ENCODE data around the gene MORN1. TPM values are rescaled to one million over a fixed set of nuclear protein-coding genes. Genes with fewer than 3 reads are reported as not detected.
A peak's percentile ranks its signal among the peaks of the same experiment; 100 is the strongest.

Gene MORN1
- total and polyA plus RNA-seq, 2 of the 4 experiments (the other 2 are of a cell fraction): 3.0 to 4.2 TPM

GRCh38 chr1:2322065-2322571 is 69.2 kb downstream of the MORN1 start (continued):
- TF ChIP-seq CHD1 (IDR thresholded peaks at IDR 0.05; ENCODE audit: low read depth, low read length) (no peak), SMC3 (IDR thresholded peaks at IDR 0.05; ENCODE audit: low read depth, low read length) (0 out of 2 replicates have a peak, but pooled peaks have one; percentile 17)

GRCh38 chr1:2320760-2321667 is 70.3 kb downstream of the MORN1 start:
- ATAC-seq (ENCODE audit: low read depth): no peak
- ChIA-PET CTCF (no interaction called here), POLR2A (ENCODE audit: unreplicated experiment) (no interaction called here)
- H3K9ac ChIP-seq (ENCODE audit: low read depth, low read length): no peak overlapping the region
- no peaks in the 10 kb centered on the region for H4K20me1 ChIP-seq (ENCODE audit: insufficient read depth, low read length)
- H3K4me3 ChIP-seq (ENCODE audit: insufficient read depth, low read depth, low read length): no peak overlapping the region
- peaks cover 6% of the 10 kb centered on the region; the same call in 1 of the 2 replicates for H3K27me3 ChIP-seq (ENCODE audit: control insufficient read depth, insufficient read depth, low read length)
- peak overlapping the region; percentile 85 for H3K4ac ChIP-seq (ENCODE audit: low read depth, low read length)
- H2AK9ac ChIP-seq (replicated peaks; ENCODE audit: low read depth, low read length, poor library complexity): peak overlapping the region; percentile 60
- no peak overlapping the region for H4K91ac ChIP-seq (ENCODE audit: insufficient read depth, low read depth, low read length)
- H2BK5ac ChIP-seq (ENCODE audit: low read depth, low read length, poor library complexity, severe bottlenecking): no peak overlapping the region
- 0 out of 4 replicates have a peak, but pooled peaks cover 0 to 4% of the 10 kb centered on the region in 2 experiments for H3K79me1 ChIP-seq (ENCODE audit: low read depth in 1 of 2, low read length in 2 of 2)
- TF ChIP-seq RCOR1 (IDR thresholded peaks at IDR 0.05; ENCODE audit: insufficient replicate concordance, low read length): no peak
- no peak for TF ChIP-seq FOS (IDR thresholded peaks at IDR 0.05; ENCODE audit: low read depth, low read length)
- TF ChIP-seq MAZ (IDR thresholded peaks at IDR 0.05; ENCODE audit: borderline replicate concordance, low read depth, low read length): no peak
- no peak overlapping the region for H3K56ac ChIP-seq (ENCODE audit: extremely low read depth, insufficient read depth, low read length)
- H3K36me3 ChIP-seq (ENCODE audit: control insufficient read depth, insufficient read depth, low read length): no peaks in the 10 kb centered on the region
- H3K27ac ChIP-seq (ENCODE audit: insufficient read depth, low read length): no peak overlapping the region
- H3K14ac ChIP-seq (replicated peaks; ENCODE audit: low read depth, low read length): no peak overlapping the region
- dilution Hi-C loops (cut with HindIII; ENCODE audit: low sequenced_read_pairs, unreplicated experiment) (no loop called here), in situ Hi-C loops (cut with MboI; ENCODE audit: low sequenced_read_pairs) (no loop called here), intact Hi-C loops (cut with micrococcal nuclease) (no loop called here)
- H4K8ac ChIP-seq (ENCODE audit: low read depth in 2 of 2, low read length in 2 of 2): 0 out of 4 replicates have a peak overlapping the region, but pooled peaks of 1 of the 2 experiments have one; percentile 66
- no peak for DNase-seq
- H2AK5ac ChIP-seq (ENCODE audit: low read depth, low read length): peak overlapping the region; percentile 10; the same call in 1 of the 2 replicates
- peaks cover 3% of the 10 kb centered on the region; the same call in 1 of the 2 replicates for H3K9me3 ChIP-seq (ENCODE audit: control insufficient read depth, insufficient read depth, low read length)
- H2BK120ac ChIP-seq (ENCODE audit: low read depth, low read length): peak overlapping the region; percentile 64; the same call in 1 of the 2 replicates
- peak overlapping the region; percentile 92; the same call in 1 of the 2 replicates for H4K5ac ChIP-seq (ENCODE audit: low read depth, low read length)
- no peak overlapping the region for H3K23ac ChIP-seq (ENCODE audit: low read depth, low read length)
- H3K18ac ChIP-seq (ENCODE audit: low read depth, low read length): no peak overlapping the region; the same call in 1 of the 2 replicates
- H2BK20ac ChIP-seq (ENCODE audit: low read depth, low read length): no peak overlapping the region
- no peak overlapping the region for H2BK15ac ChIP-seq (ENCODE audit: low read depth, low read length)
- H2AFZ ChIP-seq (replicated peaks; ENCODE audit: low read length, poor library complexity): peak overlapping the region; percentile 53
- no peak overlapping the region; the same call in 1 of the 2 replicates for H3K4me2 ChIP-seq (ENCODE audit: low read depth, low read length)
- H3K4me1 ChIP-seq (ENCODE audit: control insufficient read depth, insufficient read depth, low read length): peaks cover 17% of the 10 kb centered on the region
- no peaks in the 10 kb centered on the region for H3K9me1 ChIP-seq (ENCODE audit: insufficient read depth, low read length)
- WGBS, 2 experiments (ENCODE audit: extremely low coverage in 2 of 2, insufficient read length in 1 of 2): 72% methylated on average over 27 of the region's 41 CpGs; no CpG with 5 or more reads in 1 of the 2 experiments
- no TSS peak for BruUV-seq (replicated peaks)

Data from IMR-90 (cell line).